GM19372 (cell line): ENCODE data around the gene GLT8D1.
"Not testable (repeated sequence)": the region's sequence is repeated elsewhere in the genome, so short reads cannot be mapped to it uniquely, and the experiment has no call there.

Experiments
- ATAC-seq: cut with Tn5 transposase; IDR thresholded peaks from one replicate; pipeline ENCODE4 v1.9.1; 2021; ENCODE audit warnings: mild to moderate bottlenecking, low read depth, moderate library complexity; ENCODE audit not compliant: unreplicated experiment

Gene GLT8D1

GRCh38 chr3:52705688-52706686, at the start of gene GLT8D1, which contains the start of gene SPCS1:
TSS of gene GLT8D1 (minus strand) at chr3:52705791. CDS start at chr3:52700460, 5,331 bp downstream.
TSS of gene SPCS1 (plus strand) at chr3:52706106. CDS start at chr3:52706247, 141 bp downstream.
- ATAC-seq, result peak; percentile 70

GRCh38 chr3:52754373-52754772, 48.8 kb upstream of the GLT8D1 start:
- ATAC-seq, result no peak

GRCh38 chr3:52752045-52752660, 46.6 kb upstream of the GLT8D1 start:
- ATAC-seq, result no peak

- ATAC-seq, result no peak
Observed at GRCh38 chr3:52743721-52744120, 38.1 kb upstream of the GLT8D1 start.

- ATAC-seq, result no peak
Observed at GRCh38 chr3:52743152-52743551, 37.6 kb upstream of the GLT8D1 start.

- no peak for ATAC-seq
Observed at GRCh38 chr3:52742418-52743041, 36.9 kb upstream of the GLT8D1 start.

GRCh38 chr3:52739730-52740129, 34.1 kb upstream of the GLT8D1 start:
- ATAC-seq, result no peak

GRCh38 chr3:52733256-52733891, 27.8 kb upstream of the GLT8D1 start:
- no peak for ATAC-seq

- ATAC-seq, result no peak
Observed at GRCh38 chr3:52731590-52731989, 26.0 kb upstream of the GLT8D1 start.

GRCh38 chr3:52730681-52731080, 25.1 kb upstream of the GLT8D1 start:
- no peak for ATAC-seq

- ATAC-seq, result not testable (repeated sequence)
Observed at GRCh38 chr3:52728753-52729152, 23.2 kb upstream of the GLT8D1 start.

GRCh38 chr3:52724511-52724910, 18.9 kb upstream of the GLT8D1 start:
- ATAC-seq, result no peak

- ATAC-seq, result no peak
Observed at GRCh38 chr3:52723935-52724334, 18.3 kb upstream of the GLT8D1 start.

- ATAC-seq, result no peak
Observed at GRCh38 chr3:52722491-52722890, 16.9 kb upstream of the GLT8D1 start.

GRCh38 chr3:52721730-52722008, 16.1 kb upstream of the GLT8D1 start:
- ATAC-seq, result no peak

- ATAC-seq, result no peak
Observed at GRCh38 chr3:52721002-52721729, 15.6 kb upstream of the GLT8D1 start.

- no peak for ATAC-seq
Observed at GRCh38 chr3:52719618-52720017, 14.0 kb upstream of the GLT8D1 start.

GRCh38 chr3:52715714-52716305, 10.2 kb upstream of the GLT8D1 start:
- ATAC-seq, result no peak

- ATAC-seq, result no peak
Observed at GRCh38 chr3:52714335-52715302, 9.0 kb upstream of the GLT8D1 start.
